Colonic mucosa (tissue), 4 donors: ENCODE data around the gene CD177. TPM values are rescaled to one million over a fixed set of nuclear protein-coding genes. Genes with fewer than 3 reads are reported as not detected.
A peak's percentile ranks its signal among the peaks of the same experiment; 100 is the strongest.
"Not testable (repeated sequence)": the region's sequence is repeated elsewhere in the genome, so short reads cannot be mapped to it uniquely, and the experiment has no call there.

Source experiments
- DNase-seq: peaks from one replicate; pipeline ENCODE4 v3.0.0-alpha.2; 2020
- H3K27ac ChIP-seq: fragments of 200-600 bp; one replicate; pipeline ENCODE4 v1.8.0; 2021
- H3K27me3 ChIP-seq: fragments of 200-600 bp; one replicate; pipeline ENCODE4 v1.8.0; 2021
- H3K36me3 ChIP-seq: fragments of 200-600 bp; one replicate; pipeline ENCODE4 v1.8.0; 2021
- H3K4me1 ChIP-seq: fragments of 200-600 bp; one replicate; pipeline ENCODE4 v1.8.0; 2021; ENCODE audit warnings: mild to moderate bottlenecking
- H3K4me3 ChIP-seq: fragments of 200-600 bp; one replicate; pipeline ENCODE4 v1.8.0; 2021
- H3K9ac ChIP-seq, 2 donors: one replicate each; pipeline ENCODE4 v1.7.0; 2013; ENCODE audit warnings: control low read depth in 2 of 2, low read depth in 2 of 2, low read length in 2 of 2
- H3K9me3 ChIP-seq: fragments of 200-600 bp; one replicate; pipeline ENCODE4 v1.8.0; 2021
- intact Hi-C: fragments of 100-400 bp; cut with DNase I; formaldehyde crosslinking; loops from one replicate; pipeline ENCODE4 v1.14.1; 2022
- total RNA-seq, 2 donors: library from RNA; stranded (reverse); fragmentation: NEBNext Ultra II Directional in 1 of 2; extraction: Animal tissue kit (Norgen Biotek cat#: 25700) in 1 of 2; gene quantifications; one replicate each; pipeline ENCODE4 v1.2.1, GENCODE V29; 2021
- TF ChIP-seq, protein P1 (sequence below): fragments of 200-600 bp; IDR thresholded peaks from one replicate; pipeline ENCODE4 v1.8.0; 2022; ENCODE audit warnings: antibody characterized with exemption, mild to moderate bottlenecking
- donor health status: healthy.
- donor health status: DM: no; HTN: no; CAD: no.
- donor health status: DM: no; HTN: no; CAD: no.

The CD177 gene
- total RNA-seq, 2 donors from 2014 or later: 97.4 to 320 TPM

DNA sequence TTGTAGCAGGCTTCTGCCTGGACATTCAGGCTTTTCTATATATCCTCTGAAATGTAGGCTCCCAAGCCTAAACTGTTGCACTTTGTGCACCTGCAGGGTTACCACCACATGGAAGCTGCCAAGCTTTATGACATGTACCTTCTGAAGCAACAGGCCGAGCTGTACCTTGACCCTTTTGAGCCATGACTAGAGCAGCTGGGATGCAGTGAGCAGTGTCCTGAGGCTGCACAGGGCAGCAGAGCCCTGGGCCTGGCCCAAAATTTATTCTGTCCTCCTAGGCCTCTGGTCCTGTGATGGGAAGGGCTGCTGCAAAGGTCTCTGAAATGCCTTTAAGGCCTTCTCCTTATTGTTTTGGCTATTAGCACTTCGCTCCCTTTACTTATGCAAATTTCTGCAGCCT, 23.5 kb upstream of the CD177 start:
- intact Hi-C loops: no loop called here
- no peak overlapping the region for H3K4me3 ChIP-seq
- no peaks in the 10 kb centered on the region for H3K9me3 ChIP-seq
- peaks cover 5% of the 10 kb centered on the region for H3K4me1 ChIP-seq
- peak; percentile 63 for DNase-seq
- H3K9ac ChIP-seq: peak overlapping the region in 1 of 2 donors; percentile 16
- peak overlapping the region; percentile 76 for H3K27ac ChIP-seq
- TF ChIP-seq, protein P1, sequence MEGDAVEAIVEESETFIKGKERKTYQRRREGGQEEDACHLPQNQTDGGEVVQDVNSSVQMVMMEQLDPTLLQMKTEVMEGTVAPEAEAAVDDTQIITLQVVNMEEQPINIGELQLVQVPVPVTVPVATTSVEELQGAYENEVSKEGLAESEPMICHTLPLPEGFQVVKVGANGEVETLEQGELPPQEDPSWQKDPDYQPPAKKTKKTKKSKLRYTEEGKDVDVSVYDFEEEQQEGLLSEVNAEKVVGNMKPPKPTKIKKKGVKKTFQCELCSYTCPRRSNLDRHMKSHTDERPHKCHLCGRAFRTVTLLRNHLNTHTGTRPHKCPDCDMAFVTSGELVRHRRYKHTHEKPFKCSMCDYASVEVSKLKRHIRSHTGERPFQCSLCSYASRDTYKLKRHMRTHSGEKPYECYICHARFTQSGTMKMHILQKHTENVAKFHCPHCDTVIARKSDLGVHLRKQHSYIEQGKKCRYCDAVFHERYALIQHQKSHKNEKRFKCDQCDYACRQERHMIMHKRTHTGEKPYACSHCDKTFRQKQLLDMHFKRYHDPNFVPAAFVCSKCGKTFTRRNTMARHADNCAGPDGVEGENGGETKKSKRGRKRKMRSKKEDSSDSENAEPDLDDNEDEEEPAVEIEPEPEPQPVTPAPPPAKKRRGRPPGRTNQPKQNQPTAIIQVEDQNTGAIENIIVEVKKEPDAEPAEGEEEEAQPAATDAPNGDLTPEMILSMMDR: no peak
- no peaks in the 10 kb centered on the region for H3K36me3 ChIP-seq
- H3K27me3 ChIP-seq: no peaks in the 10 kb centered on the region

DNA sequence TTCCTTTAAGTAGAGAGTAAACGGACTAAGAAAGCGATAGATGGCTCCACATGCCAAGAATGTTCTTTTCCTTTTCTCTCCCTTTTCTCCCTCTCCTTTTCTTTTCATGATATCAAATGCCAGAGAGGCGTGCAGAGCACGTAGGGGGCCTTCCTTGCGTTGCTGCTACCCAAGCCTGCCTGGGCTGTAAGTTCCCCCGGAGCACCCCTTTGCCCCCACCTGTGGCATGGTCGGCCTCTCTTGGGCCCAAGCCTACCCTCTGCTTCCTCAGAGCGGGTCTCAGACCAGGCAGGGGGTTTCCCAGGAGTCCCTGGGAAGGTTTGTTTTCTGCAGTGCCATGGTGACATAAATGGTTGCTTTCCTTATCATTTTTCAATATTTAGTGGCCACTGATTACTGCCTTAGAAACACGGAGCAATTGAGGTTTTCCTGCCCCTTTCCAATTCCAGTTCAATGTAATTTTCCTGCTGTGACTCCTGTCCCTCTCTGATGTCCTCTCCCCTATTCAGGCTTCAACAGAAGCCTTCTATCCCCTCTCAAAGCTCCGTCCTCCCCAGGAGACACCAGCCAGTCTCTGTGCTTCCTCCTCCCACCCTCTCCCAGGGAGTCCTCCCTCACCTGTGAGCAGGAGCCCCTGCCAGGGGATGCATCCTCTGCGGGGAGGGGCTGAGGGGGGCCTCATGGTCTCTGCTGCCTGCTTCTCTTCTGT, 22.6 kb upstream of the CD177 start:
- no peaks in the 10 kb centered on the region for H3K9me3 ChIP-seq
- intact Hi-C loops: no loop called here
- H3K4me3 ChIP-seq: no peak overlapping the region
- H3K27me3 ChIP-seq: no peaks in the 10 kb centered on the region
- TF ChIP-seq, protein P1: no peak
- no peak overlapping the region for H3K9ac ChIP-seq
- no peaks in the 10 kb centered on the region for H3K36me3 ChIP-seq
- peaks cover 5% of the 10 kb centered on the region for H3K4me1 ChIP-seq
- DNase-seq: no peak
- H3K27ac ChIP-seq: peak overlapping the region; percentile 76

DNA sequence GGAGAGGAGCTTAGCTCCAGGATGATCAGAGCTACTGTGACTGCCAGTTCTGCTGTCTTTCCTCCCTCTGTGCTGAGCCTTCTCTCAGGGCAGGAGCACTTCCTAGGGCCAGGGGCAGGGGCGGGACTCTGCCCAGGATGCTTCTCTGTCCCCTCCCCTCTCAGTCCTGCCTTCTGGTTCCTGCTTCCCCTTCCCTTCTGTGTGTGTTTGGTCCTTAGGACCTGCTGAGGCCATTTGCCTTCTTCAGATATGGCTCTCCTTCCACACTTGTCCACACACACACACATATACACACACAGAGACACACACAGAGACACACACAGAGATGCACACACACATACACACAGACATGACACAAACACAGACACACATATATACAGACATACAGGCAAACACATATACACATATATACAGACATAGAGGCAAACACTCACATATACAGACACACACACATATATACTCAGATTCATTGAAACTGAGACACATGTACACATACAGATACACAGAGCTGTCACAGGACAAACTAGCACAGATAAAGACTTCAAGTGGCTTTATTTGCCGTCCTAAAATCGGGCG, 22.0 kb upstream of the CD177 start:
- TF ChIP-seq, protein P1: no peak
- Histone ChIP-seq H3K9me3 (no peaks in the 10 kb centered on the region), H3K27me3 (no peaks in the 10 kb centered on the region), H3K27ac (no peak overlapping the region), H3K4me1 (peaks cover 5% of the 10 kb centered on the region), H3K36me3 (no peaks in the 10 kb centered on the region), H3K4me3 (no peak overlapping the region), H3K9ac (no peak overlapping the region)
- intact Hi-C loops: no loop called here
- no peak for DNase-seq

DNA sequence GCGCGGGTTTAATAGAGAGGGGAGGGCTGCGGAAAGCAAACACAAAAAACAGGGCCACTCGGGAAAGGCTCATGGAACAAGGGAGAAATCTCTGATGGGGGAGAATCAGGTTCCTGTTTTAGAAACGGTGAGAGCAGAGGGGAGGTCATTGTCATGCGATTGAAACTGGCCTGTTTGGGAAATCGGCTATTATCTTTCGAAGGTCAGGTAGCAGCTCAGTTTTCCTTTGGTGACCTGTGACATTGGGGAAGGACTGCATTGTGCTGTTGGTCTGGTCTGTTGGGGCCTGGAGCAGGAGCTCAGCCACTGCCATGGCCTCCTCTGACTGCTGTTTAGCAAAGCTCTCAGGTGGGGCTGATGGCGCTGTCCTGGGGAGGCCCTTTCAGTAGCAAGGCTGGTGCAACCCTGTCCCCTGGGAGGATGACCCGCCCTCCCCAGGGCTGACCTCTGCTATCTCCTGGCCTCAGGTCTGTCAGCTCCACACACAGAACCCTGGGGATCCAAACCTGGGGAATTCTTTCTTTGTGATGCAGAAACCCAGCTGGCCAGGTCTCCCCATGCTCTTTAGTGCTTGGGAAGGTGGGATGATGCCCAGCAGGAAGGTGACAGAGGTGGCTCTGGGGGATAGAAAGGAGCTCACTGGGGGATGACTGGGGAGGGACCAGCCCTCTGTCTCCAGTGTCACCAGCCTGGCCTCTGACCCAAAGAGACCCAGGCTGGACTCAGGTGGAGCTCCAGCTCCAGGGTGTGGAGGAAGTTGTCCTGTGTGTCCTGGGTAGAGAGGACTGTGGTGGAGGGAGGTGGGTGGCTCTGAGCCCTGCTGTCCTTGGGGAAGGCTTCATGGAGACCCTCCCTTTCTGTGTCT, 21.2 kb upstream of the CD177 start:
- intact Hi-C loops: no loop called here
- Histone ChIP-seq H3K9me3 (no peaks in the 10 kb centered on the region), H3K36me3 (no peaks in the 10 kb centered on the region), H3K9ac (no peak overlapping the region), H3K4me1 (peaks cover 5% of the 10 kb centered on the region), H3K27me3 (no peaks in the 10 kb centered on the region), H3K27ac (no peak overlapping the region), H3K4me3 (no peak overlapping the region)
- TF ChIP-seq, protein P1: no peak
- DNase-seq: peak; percentile 31

DNA sequence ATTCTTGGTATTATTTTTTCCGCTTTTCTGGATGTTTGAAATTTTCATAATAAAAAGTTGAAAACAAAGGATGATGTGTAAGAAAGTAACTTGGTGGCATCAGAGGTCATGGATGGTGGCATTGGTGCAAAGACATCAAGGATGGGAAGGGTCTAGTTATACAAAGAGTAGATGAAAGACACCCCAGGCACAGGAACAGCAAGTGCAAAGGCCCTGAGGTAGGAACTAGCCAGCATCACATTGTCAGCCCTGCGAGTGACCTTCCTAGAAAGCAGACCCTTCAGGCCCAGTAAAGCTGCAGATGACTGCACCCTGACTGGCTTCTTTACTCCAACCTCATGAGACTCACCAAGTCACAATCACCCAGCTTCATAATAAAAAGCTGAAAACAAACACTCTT, 17.0 kb upstream of the CD177 start:
- H3K9me3 ChIP-seq, H3K27me3 ChIP-seq, H3K4me1 ChIP-seq, H3K4me3 ChIP-seq, intact Hi-C loops, DNase-seq, H3K36me3 ChIP-seq, H3K27ac ChIP-seq, H3K9ac ChIP-seq: not testable (repeated sequence)
